ENCODE data around the gene C11orf68. TPM values are rescaled to one million over a fixed set of nuclear protein-coding genes. Genes with fewer than 3 reads are reported as not detected.

Gene C11orf68
- polyA plus RNA-seq, 1 donor: 30.6 TPM

GRCh38 chr11:65891219-65892136 lies 27.4 kb downstream of the C11orf68 start:
- DNase-seq: no peak

GRCh38 chr11:65890324-65891218 lies 28.3 kb downstream of the C11orf68 start, which contains the start of gene CCDC85B:
Gene CCDC85B (plus strand): TSS chr11:65890673. CDS start chr11:65890784, 111 bp downstream.
- peak; percentile 97 for DNase-seq

GRCh38 chr11:65888163-65888814 lies 30.6 kb downstream of the C11orf68 start, which contains the start of gene FIBP:
Gene FIBP (minus strand): TSS chr11:65888471. CDS start chr11:65888418, 53 bp downstream.
- DNase-seq: peak; percentile 94

GRCh38 chr11:65887723-65888162 lies 31.1 kb downstream of the C11orf68 start:
- no peak for DNase-seq

- no peak for DNase-seq
Measured at GRCh38 chr11:65886826-65887722, 31.8 kb downstream of the C11orf68 start.

- DNase-seq: no peak
Measured at GRCh38 chr11:65885808-65886536, 32.9 kb downstream of the C11orf68 start.

GRCh38 chr11:65885231-65885630 lies 33.6 kb downstream of the C11orf68 start:
- no peak for DNase-seq

GRCh38 chr11:65884716-65885092 lies 34.2 kb downstream of the C11orf68 start:
- DNase-seq: no peak

GRCh38 chr11:65883786-65884715 lies 34.8 kb downstream of the C11orf68 start:
- no peak for DNase-seq

- no peak for DNase-seq
Measured at GRCh38 chr11:65883058-65883761, 35.7 kb downstream of the C11orf68 start.

- no peak for DNase-seq
Measured at GRCh38 chr11:65882120-65883057, 36.5 kb downstream of the C11orf68 start.

GRCh38 chr11:65880844-65881421 lies 37.9 kb downstream of the C11orf68 start:
- DNase-seq: no peak

- DNase-seq: no peak
Measured at GRCh38 chr11:65880027-65880426, 38.8 kb downstream of the C11orf68 start.

- no peak for DNase-seq
Measured at GRCh38 chr11:65879617-65880016, 39.2 kb downstream of the C11orf68 start, which contains the start of gene CTSW. Gene CTSW (plus strand): TSS chr11:65879837. CDS start chr11:65879855, 18 bp downstream.

- peak; percentile 91 for DNase-seq
Measured at GRCh38 chr11:65873318-65874156, 45.3 kb downstream of the C11orf68 start.

Data from left kidney (tissue), 2 donors.